WTC11 (cell line): ENCODE data around the gene HMHB1. TPM values are rescaled to one million over a fixed set of nuclear protein-coding genes. Genes with fewer than 3 reads are reported as not detected.

Source experiments
- ATAC-seq: fragments of 200-7000 bp; cut with Tn5 transposase; 2 replicates; pipeline ENCODE4 v1.10.0; 2021; ENCODE audit warnings: mild to moderate bottlenecking, moderate library complexity
- CTCF ChIA-PET: fragments of 300-600 bp; sonication (Branson Sonifier 250); formaldehyde crosslinking; loops from one replicate; lab custom pipeline; 2021; ENCODE audit warnings: antibody characterized with exemption; lab: Charles Lee
- POLR2A ChIA-PET: fragments of 350-600 bp; sonication (Branson Sonifier 250); formaldehyde crosslinking; loops from one replicate; lab custom pipeline; 2021; ENCODE audit warnings: antibody characterized with exemption; lab: Charles Lee
- DNase-seq: peaks from one replicate; pipeline ENCODE4 v3.0.0; 2021; ENCODE audit warnings: low spot score
- H3K27ac Mint-ChIP-seq: 2 replicates; pipeline ENCODE4 v1.8.0; 2021; ENCODE audit warnings: mixed read lengths
- H3K27me3 Mint-ChIP-seq: 2 replicates; pipeline ENCODE4 v1.8.0; 2021; ENCODE audit warnings: low read depth, mild to moderate bottlenecking, moderate library complexity, mixed read lengths
- H3K36me3 Mint-ChIP-seq: 2 replicates; pipeline ENCODE4 v1.8.0; 2021; ENCODE audit warnings: mixed read lengths
- H3K4me1 Mint-ChIP-seq: 2 replicates; pipeline ENCODE4 v1.8.0; 2022; ENCODE audit warnings: mixed read lengths
- H3K4me3 Mint-ChIP-seq: 2 replicates; pipeline ENCODE4 v1.8.0; 2021; ENCODE audit warnings: mild to moderate bottlenecking, moderate library complexity, mixed read lengths
- H3K9me3 Mint-ChIP-seq: 2 replicates; pipeline ENCODE4 v1.8.0; 2021; ENCODE audit warnings: mixed read lengths
- CDX4 ChIP-seq: fragments of 250-450 bp; sonication (Bioruptor Pico); IDR thresholded peaks from 2 replicates; pipeline ENCODE4 v1.9.0; 2021; ENCODE audit warnings: moderate library complexity, mild to moderate bottlenecking, inconsistent platforms, borderline replicate concordance
- CREB1 ChIP-seq: sonication (generic); formaldehyde crosslinking; IDR thresholded peaks from 2 replicates; pipeline ENCODE4 v1.8.0; 2023; ENCODE audit warnings: mild to moderate bottlenecking, missing genetic modification reagents
- CREM ChIP-seq: sonication (generic); formaldehyde crosslinking; IDR thresholded peaks from 2 replicates; pipeline ENCODE4 v1.8.1; 2022; ENCODE audit warnings: mild to moderate bottlenecking, missing genetic modification reagents, moderate library complexity
- E2F1 ChIP-seq: sonication (generic); formaldehyde crosslinking; IDR thresholded peaks from 2 replicates; pipeline ENCODE4 v1.8.0; 2022; ENCODE audit warnings: mild to moderate bottlenecking, missing genetic modification reagents
- FOXK1 ChIP-seq: sonication (generic); formaldehyde crosslinking; IDR thresholded peaks from 2 replicates; pipeline ENCODE4 v1.8.0; 2022; ENCODE audit warnings: mild to moderate bottlenecking, moderate library complexity, missing genetic modification reagents
- GABPB1 ChIP-seq: sonication (generic); formaldehyde crosslinking; IDR thresholded peaks from 2 replicates; pipeline ENCODE4 v1.8.1; 2023; ENCODE audit warnings: mild to moderate bottlenecking, missing genetic modification reagents
- GRHL2 ChIP-seq: fragments of 250-450 bp; sonication (Bioruptor Pico); IDR thresholded peaks from 2 replicates; pipeline ENCODE4 v1.8.0; 2022; ENCODE audit warnings: mild to moderate bottlenecking, moderate library complexity; ENCODE audit not compliant: insufficient replicate concordance, severe bottlenecking
- GTF2I ChIP-seq: fragments of 250-450 bp; sonication (Bioruptor Pico); conservative IDR thresholded peaks from 2 replicates; pipeline ENCODE4 v1.4.0; 2021; ENCODE audit warnings: mild to moderate bottlenecking
- HMGXB4 ChIP-seq: sonication (generic); formaldehyde crosslinking; IDR thresholded peaks from 2 replicates; pipeline ENCODE4 v1.8.1; 2023; ENCODE audit warnings: mild to moderate bottlenecking, moderate library complexity, missing genetic modification reagents
- JAZF1 ChIP-seq: fragments of 250-450 bp; sonication (Bioruptor Pico); IDR thresholded peaks from 2 replicates; pipeline ENCODE4 v1.9.0; 2021; ENCODE audit warnings: moderate library complexity, mild to moderate bottlenecking, inconsistent platforms
- KAT7 ChIP-seq: sonication (generic); formaldehyde crosslinking; IDR thresholded peaks from 2 replicates; pipeline ENCODE4 v1.8.1; 2023; ENCODE audit warnings: missing genetic modification reagents, mild to moderate bottlenecking, borderline replicate concordance
- NFYB ChIP-seq: sonication (generic); formaldehyde crosslinking; conservative IDR thresholded peaks from 2 replicates; pipeline ENCODE4 v1.8.0; 2022; ENCODE audit warnings: low read depth, missing genetic modification reagents
- NR3C1 ChIP-seq: sonication (generic); formaldehyde crosslinking; conservative IDR thresholded peaks from 2 replicates; pipeline ENCODE4 v1.8.1; 2023; ENCODE audit warnings: low read depth, mild to moderate bottlenecking, missing genetic modification reagents
- SOX15 ChIP-seq: fragments of 250-450 bp; sonication (Bioruptor Pico); IDR thresholded peaks from 2 replicates; pipeline ENCODE4 v1.9.0; 2021; ENCODE audit warnings: mild to moderate bottlenecking
- TCF7 ChIP-seq: sonication (generic); formaldehyde crosslinking; IDR thresholded peaks from 2 replicates; pipeline ENCODE4 v1.8.0; 2022; ENCODE audit warnings: mild to moderate bottlenecking, low read depth, missing genetic modification reagents, moderate library complexity
- ZBTB21 ChIP-seq: sonication (generic); formaldehyde crosslinking; IDR thresholded peaks from 2 replicates; pipeline ENCODE4 v1.8.1; 2023; ENCODE audit warnings: mild to moderate bottlenecking, missing genetic modification reagents, borderline replicate concordance
- ZNF121 ChIP-seq: sonication (generic); formaldehyde crosslinking; IDR thresholded peaks from 2 replicates; pipeline ENCODE4 v1.8.0; 2023; ENCODE audit warnings: missing genetic modification reagents
- ZNF263 ChIP-seq: sonication (generic); formaldehyde crosslinking; IDR thresholded peaks from 2 replicates; pipeline ENCODE4 v1.8.1; 2022; ENCODE audit warnings: low read depth, mild to moderate bottlenecking, moderate library complexity, missing genetic modification reagents
- ZNF317 ChIP-seq: sonication (generic); formaldehyde crosslinking; IDR thresholded peaks from 2 replicates; pipeline ENCODE4 v1.8.1; 2023; ENCODE audit warnings: low read depth, mild to moderate bottlenecking, moderate library complexity, missing genetic modification reagents, borderline replicate concordance
- ZNF416 ChIP-seq: fragments of 250-450 bp; sonication (Bioruptor Pico); IDR thresholded peaks from 2 replicates; pipeline ENCODE4 v1.9.0; 2021; ENCODE audit warnings: mild to moderate bottlenecking, inconsistent platforms
- total RNA-seq: library from RNA; stranded (reverse); gene quantifications from 3 replicates; pipeline ENCODE4 v1.2.3, GENCODE V29; 2021
- TF ChIP-seq, protein P1 (sequence below): sonication (generic); formaldehyde crosslinking; IDR thresholded peaks from 2 replicates; pipeline ENCODE4 v1.8.1; 2022; ENCODE audit warnings: mild to moderate bottlenecking, missing genetic modification reagents, moderate library complexity, borderline replicate concordance
- TF ChIP-seq, protein P2 (sequence below): fragments of 250-450 bp; sonication (Bioruptor Pico); conservative IDR thresholded peaks from 2 replicates; pipeline ENCODE4 v1.9.0; 2021; ENCODE audit warnings: mild to moderate bottlenecking
- TF ChIP-seq, protein P3 (sequence below): fragments of 250-450 bp; sonication (Bioruptor Pico); IDR thresholded peaks from 2 replicates; pipeline ENCODE4 v2.1.2; 2022; ENCODE audit warnings: mild to moderate bottlenecking, moderate library complexity
- TF ChIP-seq, protein P4 (sequence below): fragments of 250-450 bp; sonication (Bioruptor Pico); IDR thresholded peaks from 2 replicates; pipeline ENCODE4 v1.9.0; 2021; ENCODE audit warnings: mild to moderate bottlenecking

Gene HMHB1
- total RNA-seq, 1 experiment from 2014 or later = not detected

DNA sequence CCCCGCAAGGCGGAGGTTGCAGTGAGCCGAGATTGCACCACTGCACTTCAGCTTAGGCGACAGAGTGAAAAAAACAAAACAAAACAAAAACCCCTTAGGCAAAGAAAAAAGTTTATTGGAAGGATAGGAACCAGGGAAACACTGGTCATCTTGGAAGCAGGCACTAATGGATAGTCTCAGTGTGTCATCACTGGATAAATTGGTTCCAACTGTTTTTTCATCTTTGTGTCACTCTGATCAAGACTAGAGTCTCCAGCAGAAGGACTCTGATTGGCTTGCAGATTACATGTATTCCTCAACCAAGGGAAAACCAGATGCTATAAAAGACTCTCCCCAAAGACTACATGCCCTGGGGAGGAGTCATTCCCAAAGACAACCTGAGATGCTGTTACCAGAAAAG is 35.0 kb upstream of the HMHB1 start (continued):
- TF ChIP-seq, protein P1, sequence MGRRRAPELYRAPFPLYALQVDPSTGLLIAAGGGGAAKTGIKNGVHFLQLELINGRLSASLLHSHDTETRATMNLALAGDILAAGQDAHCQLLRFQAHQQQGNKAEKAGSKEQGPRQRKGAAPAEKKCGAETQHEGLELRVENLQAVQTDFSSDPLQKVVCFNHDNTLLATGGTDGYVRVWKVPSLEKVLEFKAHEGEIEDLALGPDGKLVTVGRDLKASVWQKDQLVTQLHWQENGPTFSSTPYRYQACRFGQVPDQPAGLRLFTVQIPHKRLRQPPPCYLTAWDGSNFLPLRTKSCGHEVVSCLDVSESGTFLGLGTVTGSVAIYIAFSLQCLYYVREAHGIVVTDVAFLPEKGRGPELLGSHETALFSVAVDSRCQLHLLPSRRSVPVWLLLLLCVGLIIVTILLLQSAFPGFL (CRISPR knock-in tag) = no peak
- TF ChIP-seq ZNF317 = no peak
- no peak for TF ChIP-seq FOXK1 (CRISPR knock-in tag)
- no peak for TF ChIP-seq TCF7
- no peak for TF ChIP-seq ZBTB21 (CRISPR knock-in tag)

- ChIA-PET CTCF (no interaction called here), POLR2A (no interaction called here)
- Mint-ChIP-seq H3K4me1 (peaks cover 23% of the 10 kb centered on the region), H3K9me3 (peaks cover 13% of the 10 kb centered on the region), H3K27me3 (no peaks in the 10 kb centered on the region), H3K27ac (no peak overlapping the region), H3K36me3 (peaks cover 10% of the 10 kb centered on the region; the same call in 1 of the 2 replicates), H3K4me3 (no peak overlapping the region)
- TF ChIP-seq, protein P2, sequence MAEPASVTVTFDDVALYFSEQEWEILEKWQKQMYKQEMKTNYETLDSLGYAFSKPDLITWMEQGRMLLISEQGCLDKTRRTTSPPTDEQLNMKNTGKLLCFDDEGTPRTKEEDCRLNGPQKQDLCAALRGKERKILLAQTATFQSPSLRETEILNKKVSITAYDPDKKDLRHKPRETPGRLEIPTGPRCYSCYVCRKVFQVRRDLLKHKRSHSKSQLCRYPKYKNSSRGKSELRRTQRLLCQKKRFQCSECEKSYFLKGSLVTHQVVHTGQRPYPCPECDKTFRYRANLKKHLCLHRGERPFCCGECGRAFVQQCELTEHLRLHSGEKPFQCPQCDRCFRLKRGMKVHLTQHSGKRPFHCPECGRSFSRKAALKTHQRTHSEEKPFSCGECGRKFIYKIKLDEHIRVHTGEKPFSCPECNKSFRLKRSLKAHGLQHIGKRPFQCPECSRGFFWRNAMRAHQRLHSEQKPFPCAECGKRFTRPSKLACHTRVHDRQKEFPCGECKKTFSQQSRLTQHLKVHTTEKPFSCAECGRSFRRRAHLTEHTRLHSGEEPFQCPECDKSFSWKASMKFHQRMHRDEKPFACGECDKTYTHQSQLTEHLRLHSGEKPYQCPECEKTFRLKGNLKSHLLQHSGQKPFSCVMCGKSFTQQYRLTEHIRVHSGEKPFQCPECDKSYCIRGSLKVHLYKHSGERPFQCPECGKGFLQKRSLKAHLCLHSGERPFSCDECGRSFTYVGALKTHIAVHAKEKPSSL (CRISPR knock-in tag) = no peak
- TF ChIP-seq ZNF121 (CRISPR knock-in tag) (no peak), GABPB1 (no peak), CDX4 (CRISPR knock-in tag) (no peak), NFYB (CRISPR knock-in tag) (no peak), E2F1 (CRISPR knock-in tag) (no peak), GTF2I (CRISPR knock-in tag) (no peak), NR3C1 (CRISPR knock-in tag) (no peak)
- TF ChIP-seq, protein P3, sequence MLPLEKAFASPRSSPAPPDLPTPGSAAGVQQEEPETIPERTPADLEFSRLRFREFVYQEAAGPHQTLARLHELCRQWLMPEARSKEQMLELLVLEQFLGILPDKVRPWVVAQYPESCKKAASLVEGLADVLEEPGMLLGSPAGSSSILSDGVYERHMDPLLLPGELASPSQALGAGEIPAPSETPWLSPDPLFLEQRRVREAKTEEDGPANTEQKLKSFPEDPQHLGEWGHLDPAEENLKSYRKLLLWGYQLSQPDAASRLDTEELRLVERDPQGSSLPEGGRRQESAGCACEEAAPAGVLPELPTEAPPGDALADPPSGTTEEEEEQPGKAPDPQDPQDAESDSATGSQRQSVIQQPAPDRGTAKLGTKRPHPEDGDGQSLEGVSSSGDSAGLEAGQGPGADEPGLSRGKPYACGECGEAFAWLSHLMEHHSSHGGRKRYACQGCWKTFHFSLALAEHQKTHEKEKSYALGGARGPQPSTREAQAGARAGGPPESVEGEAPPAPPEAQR (CRISPR knock-in tag) = no peak
- DNase-seq (no peak), ATAC-seq (no peak)
Observed at GRCh38 chr5:143779506-143779905, 32.5 kb upstream of the HMHB1 start.

- Mint-ChIP-seq H3K27ac (no peak overlapping the region), H3K4me3 (no peak overlapping the region), H3K36me3 (peaks cover 10% of the 10 kb centered on the region; the same call in 1 of the 2 replicates), H3K27me3 (no peaks in the 10 kb centered on the region), H3K9me3 (peaks cover 11% of the 10 kb centered on the region), H3K4me1 (peaks cover 23% of the 10 kb centered on the region)
- ChIA-PET POLR2A (no interaction called here), CTCF (no interaction called here)
- no peak for DNase-seq
- no peak for ATAC-seq
- TF ChIP-seq KAT7 (CRISPR knock-in tag) (no peak), SOX15 (CRISPR knock-in tag) (no peak), ZNF263 (CRISPR knock-in tag) (no peak), CREM (no peak), JAZF1 (CRISPR knock-in tag) (no peak), CREB1 (CRISPR knock-in tag) (no peak), HMGXB4 (CRISPR knock-in tag) (no peak), ZNF416 (no peak), GRHL2 (CRISPR knock-in tag) (no peak)
- TF ChIP-seq, protein P4, sequence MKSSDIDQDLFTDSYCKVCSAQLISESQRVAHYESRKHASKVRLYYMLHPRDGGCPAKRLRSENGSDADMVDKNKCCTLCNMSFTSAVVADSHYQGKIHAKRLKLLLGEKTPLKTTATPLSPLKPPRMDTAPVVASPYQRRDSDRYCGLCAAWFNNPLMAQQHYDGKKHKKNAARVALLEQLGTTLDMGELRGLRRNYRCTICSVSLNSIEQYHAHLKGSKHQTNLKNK (CRISPR knock-in tag) = no peak
Observed at GRCh38 chr5:143781993-143782520, 29.9 kb upstream of the HMHB1 start.
